MCF 10A (cell line): ENCODE measurements around the gene RAMP3. TPM values are rescaled to one million over a fixed set of nuclear protein-coding genes. Genes with fewer than 3 reads are reported as not detected.

Experiments used
- BruUV-seq: library from RNA; stranded (reverse); fragments of 400-500 nt; replicated peaks from 2 replicates; lab custom pipeline; 2021; lab: Mats Ljungman, UMichigan
- CTCF ChIA-PET: fragments of 300-600 bp; sonication (Branson Sonifier 250); formaldehyde crosslinking; extraction: SDS; loops from one replicate; lab custom pipeline; 2021; ENCODE audit warnings: antibody characterized with exemption, inconsistent platforms; lab: Yijun Ruan, JAX
- POLR2A ChIA-PET: fragments of 300-600, 350-650 bp; sonication (Branson Sonifier 250); formaldehyde crosslinking; extraction: SDS; loops from one replicate; lab custom pipeline; 2020; ENCODE audit warnings: antibody characterized with exemption, inconsistent platforms; lab: Yijun Ruan, JAX
- DNase-seq: peaks from one replicate; pipeline ENCODE4 v3.0.0-alpha.2; 2018; ENCODE audit not compliant: unreplicated experiment
- H3K27ac Mint-ChIP-seq: one replicate; pipeline ENCODE4 v1.8.0; 2022; ENCODE audit warnings: mild to moderate bottlenecking, low read depth, mixed read lengths; ENCODE audit not compliant: unreplicated experiment
- H3K27me3 Mint-ChIP-seq: one replicate; pipeline ENCODE4 v1.8.0; 2022; ENCODE audit warnings: mixed read lengths; ENCODE audit not compliant: insufficient read depth, unreplicated experiment
- H3K36me3 Mint-ChIP-seq: one replicate; pipeline ENCODE4 v1.8.0; 2022; ENCODE audit warnings: mild to moderate bottlenecking, moderate library complexity, mixed read lengths; ENCODE audit not compliant: insufficient read depth, unreplicated experiment
- H3K4me1 Mint-ChIP-seq: one replicate; pipeline ENCODE4 v1.8.0; 2022; ENCODE audit warnings: mixed read lengths; ENCODE audit not compliant: insufficient read depth, unreplicated experiment
- H3K4me3 Mint-ChIP-seq: one replicate; pipeline ENCODE4 v1.8.0; 2022; ENCODE audit warnings: mild to moderate bottlenecking, moderate library complexity, mixed read lengths; ENCODE audit not compliant: unreplicated experiment
- H3K9me3 Mint-ChIP-seq: one replicate; pipeline ENCODE4 v1.8.0; 2022; ENCODE audit warnings: mixed read lengths; ENCODE audit not compliant: unreplicated experiment
- intact Hi-C: fragments of 100-400 bp; cut with micrococcal nuclease; formaldehyde crosslinking; loops from 2 replicates; pipeline ENCODE4 v1.14.1; 2022
- total RNA-seq: library from RNA; stranded (reverse); gene quantifications from 2 replicates; pipeline ENCODE4 v1.2.3, GENCODE V29; 2022
- TF ChIP-seq, protein P1 (sequence below): fragments of 200-600 bp; IDR thresholded peaks from one replicate; pipeline ENCODE4 v1.8.0; 2022; ENCODE audit warnings: antibody characterized with exemption, mild to moderate bottlenecking; ENCODE audit not compliant: unreplicated experiment

RAMP3 gene
- total RNA-seq, 1 experiment from 2014 or later, result not detected

GRCh38 chr7:45225311-45225947 is 67.8 kb downstream of the RAMP3 start:
- TF ChIP-seq, protein P1, sequence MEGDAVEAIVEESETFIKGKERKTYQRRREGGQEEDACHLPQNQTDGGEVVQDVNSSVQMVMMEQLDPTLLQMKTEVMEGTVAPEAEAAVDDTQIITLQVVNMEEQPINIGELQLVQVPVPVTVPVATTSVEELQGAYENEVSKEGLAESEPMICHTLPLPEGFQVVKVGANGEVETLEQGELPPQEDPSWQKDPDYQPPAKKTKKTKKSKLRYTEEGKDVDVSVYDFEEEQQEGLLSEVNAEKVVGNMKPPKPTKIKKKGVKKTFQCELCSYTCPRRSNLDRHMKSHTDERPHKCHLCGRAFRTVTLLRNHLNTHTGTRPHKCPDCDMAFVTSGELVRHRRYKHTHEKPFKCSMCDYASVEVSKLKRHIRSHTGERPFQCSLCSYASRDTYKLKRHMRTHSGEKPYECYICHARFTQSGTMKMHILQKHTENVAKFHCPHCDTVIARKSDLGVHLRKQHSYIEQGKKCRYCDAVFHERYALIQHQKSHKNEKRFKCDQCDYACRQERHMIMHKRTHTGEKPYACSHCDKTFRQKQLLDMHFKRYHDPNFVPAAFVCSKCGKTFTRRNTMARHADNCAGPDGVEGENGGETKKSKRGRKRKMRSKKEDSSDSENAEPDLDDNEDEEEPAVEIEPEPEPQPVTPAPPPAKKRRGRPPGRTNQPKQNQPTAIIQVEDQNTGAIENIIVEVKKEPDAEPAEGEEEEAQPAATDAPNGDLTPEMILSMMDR, result no peak
- BruUV-seq, result no TSS peak
- Mint-ChIP-seq H3K27ac (no peak overlapping the region), H3K4me3 (no peak overlapping the region), H3K9me3 (no peaks in the 10 kb centered on the region), H3K36me3 (no peaks in the 10 kb centered on the region), H3K4me1 (no peaks in the 10 kb centered on the region), H3K27me3 (peaks cover 73% of the 10 kb centered on the region)
- intact Hi-C loops, result no loop called here
- no peak for DNase-seq
- ChIA-PET CTCF (no interaction called here), POLR2A (no interaction called here)

- intact Hi-C loops, result no loop called here
- Mint-ChIP-seq H3K4me1 (no peaks in the 10 kb centered on the region), H3K9me3 (no peaks in the 10 kb centered on the region), H3K4me3 (no peak overlapping the region), H3K36me3 (no peaks in the 10 kb centered on the region), H3K27me3 (peaks cover 73% of the 10 kb centered on the region), H3K27ac (no peak overlapping the region)
- no TSS peak for BruUV-seq
- CTCF ChIA-PET, result no interaction called here
- POLR2A ChIA-PET, result no interaction called here
- no peak for DNase-seq
- TF ChIP-seq, protein P1, result no peak
Measured at GRCh38 chr7:45225948-45226335, 68.4 kb downstream of the RAMP3 start.

DNA sequence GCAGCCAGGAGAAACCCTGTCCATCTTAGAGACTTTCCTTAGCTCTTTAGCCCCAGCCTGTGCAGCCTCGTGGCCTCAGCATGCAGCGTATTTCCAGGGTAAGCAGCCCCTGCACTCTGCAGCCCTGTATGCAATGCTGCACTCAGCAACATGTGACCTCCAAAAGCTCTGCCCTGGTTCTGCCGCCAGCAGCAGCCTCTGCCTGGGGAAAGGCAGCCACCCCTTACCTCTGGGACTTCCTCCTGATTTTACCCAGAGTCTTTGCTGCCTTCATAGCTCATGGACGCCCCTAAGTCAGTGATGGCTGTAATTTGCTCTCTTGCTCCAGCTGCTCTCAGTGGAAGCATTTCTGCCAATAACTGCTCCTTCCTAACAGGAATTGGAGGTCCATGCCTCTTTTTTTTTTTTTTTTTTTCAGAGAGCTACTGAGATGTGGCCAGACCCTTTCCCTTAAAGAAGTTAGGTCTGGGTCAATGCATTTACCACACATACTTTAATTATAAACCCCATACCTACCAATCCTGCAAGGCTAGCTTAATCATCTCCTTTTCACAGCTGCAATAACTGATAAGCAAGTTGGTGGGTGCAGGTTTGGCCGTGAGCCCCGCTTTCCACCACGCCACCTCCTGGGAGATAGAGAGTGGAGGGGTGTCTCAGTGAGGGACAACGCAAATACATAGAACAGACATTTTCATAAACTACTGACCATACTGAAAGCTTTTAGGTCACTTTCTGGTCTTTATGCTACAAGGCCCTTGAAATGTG is 71.7 kb downstream of the RAMP3 start:
- ChIA-PET POLR2A (no interaction called here), CTCF (interaction anchor here (0.5 to 1.1 kb wide), 3 partner anchors 12 to 31 kb away, joined by 3 read pairs; no protein-coding TSS in a partner anchor)
- DNase-seq, result no peak
- peaks cover 87% of the 10 kb centered on the region for H3K27me3 Mint-ChIP-seq
- TF ChIP-seq, protein P1, result no peak
- H3K4me1 Mint-ChIP-seq, result no peaks in the 10 kb centered on the region
- H3K36me3 Mint-ChIP-seq, result no peaks in the 10 kb centered on the region
- H3K9me3 Mint-ChIP-seq, result no peaks in the 10 kb centered on the region
- BruUV-seq, result no TSS peak
- H3K27ac Mint-ChIP-seq, result no peak overlapping the region
- intact Hi-C loops, result no loop called here
- no peak overlapping the region for H3K4me3 Mint-ChIP-seq

GRCh38 chr7:45230083-45230482 is 72.5 kb downstream of the RAMP3 start:
- POLR2A ChIA-PET, result interaction anchor here (0.6 kb wide), 1 partner anchor 25 kb away, joined by 3 read pairs; no protein-coding TSS in a partner anchor

More at GRCh38 chr7:45230083-45230482, 72.5 kb downstream of the RAMP3 start:
- BruUV-seq, result no TSS peak
- no peak overlapping the region for H3K27ac Mint-ChIP-seq
- peaks cover 94% of the 10 kb centered on the region for H3K27me3 Mint-ChIP-seq
- no peaks in the 10 kb centered on the region for H3K36me3 Mint-ChIP-seq
- H3K4me1 Mint-ChIP-seq, result no peaks in the 10 kb centered on the region
- no peak for DNase-seq
- no peak overlapping the region for H3K4me3 Mint-ChIP-seq
- TF ChIP-seq, protein P1, result no peak
- CTCF ChIA-PET, result interaction anchor here (0.5 kb wide), 1 partner anchor 23 kb away, joined by 3 read pairs; no protein-coding TSS in a partner anchor
- intact Hi-C loops, result no loop called here
- H3K9me3 Mint-ChIP-seq, result no peaks in the 10 kb centered on the region
